Epidermal melanocyte (primary cell): ENCODE measurements around the gene KNDC1.
"Not testable (repeated sequence)": the region's sequence is repeated elsewhere in the genome, so short reads cannot be mapped to it uniquely, and the experiment has no call there.

ENCODE experiments used
- DNase-seq: peaks from one replicate; pipeline ENCODE4 v3.0.0; 2011; ENCODE audit warnings: low spot score; ENCODE audit not compliant: insufficient read length

The KNDC1 gene

GRCh38 chr10:133140417-133141143, 19.4 kb upstream of the KNDC1 start:
- DNase-seq = peak; percentile 13

GRCh38 chr10:133141144-133141957, 18.7 kb upstream of the KNDC1 start:
- DNase-seq = peak; percentile 8

- DNase-seq = no peak
Measured at GRCh38 chr10:133141958-133142340, 18.1 kb upstream of the KNDC1 start.

GRCh38 chr10:133142523-133143199, 17.4 kb upstream of the KNDC1 start:
- no peak for DNase-seq

- no peak for DNase-seq
Measured at GRCh38 chr10:133143200-133143533, 16.9 kb upstream of the KNDC1 start.

- no peak for DNase-seq
Measured at GRCh38 chr10:133143546-133143945, 16.5 kb upstream of the KNDC1 start.

GRCh38 chr10:133144771-133145170, 15.2 kb upstream of the KNDC1 start:
- no peak for DNase-seq

- DNase-seq = no peak
Measured at GRCh38 chr10:133150226-133150625, 9.8 kb upstream of the KNDC1 start.

GRCh38 chr10:133150656-133151055, 9.4 kb upstream of the KNDC1 start:
- DNase-seq = no peak

GRCh38 chr10:133151071-133151470, 8.9 kb upstream of the KNDC1 start:
- not testable (repeated sequence) for DNase-seq

GRCh38 chr10:133151543-133151972, 8.5 kb upstream of the KNDC1 start:
- DNase-seq = no peak

- DNase-seq = no peak
Measured at GRCh38 chr10:133154411-133154810, 5.6 kb upstream of the KNDC1 start.

GRCh38 chr10:133154996-133155778, 4.8 kb upstream of the KNDC1 start:
- no peak for DNase-seq

- DNase-seq = no peak
Measured at GRCh38 chr10:133156674-133157579, 3.1 kb upstream of the KNDC1 start.

GRCh38 chr10:133157662-133158436, 2.2 kb upstream of the KNDC1 start:
- no peak for DNase-seq

GRCh38 chr10:133158437-133158755, 1.6 kb upstream of the KNDC1 start:
- no peak for DNase-seq

GRCh38 chr10:133158756-133159610, 1.0 kb upstream of the KNDC1 start:
- DNase-seq = no peak

GRCh38 chr10:133159611-133159949, 439 bp upstream of the KNDC1 start:
- no peak for DNase-seq
